Nephron progenitor cell (in vitro differentiated cells): ENCODE results near the gene CLEC20A.

ENCODE experiments used
- DNase-seq: peaks from one replicate; pipeline ENCODE4 v3.0.0; 2021
- H3K27ac Mint-ChIP-seq: 2 replicates; pipeline ENCODE4 v1.8.0; 2021; ENCODE audit warnings: mild to moderate bottlenecking, moderate library complexity, mixed read lengths
- H3K27me3 Mint-ChIP-seq: 2 replicates; pipeline ENCODE4 v1.8.0; 2021; ENCODE audit warnings: mild to moderate bottlenecking, low read depth, mixed read lengths; ENCODE audit not compliant: poor library complexity
- H3K36me3 Mint-ChIP-seq: 2 replicates; pipeline ENCODE4 v1.8.0; 2021; ENCODE audit warnings: low read depth, mixed read lengths
- H3K4me1 Mint-ChIP-seq: 2 replicates; pipeline ENCODE4 v1.8.0; 2021; ENCODE audit warnings: mixed read lengths
- H3K4me3 Mint-ChIP-seq: 2 replicates; pipeline ENCODE4 v1.8.0; 2021; ENCODE audit warnings: mild to moderate bottlenecking, moderate library complexity, mixed read lengths
- H3K9me3 Mint-ChIP-seq: 2 replicates; pipeline ENCODE4 v1.8.0; 2021; ENCODE audit warnings: mild to moderate bottlenecking, moderate library complexity, mixed read lengths
- CTCF ChIP-seq: fragments of 200-600 bp; sonication (generic); IDR thresholded peaks from 2 replicates; pipeline ENCODE4 v1.5.0; 2021; ENCODE audit warnings: antibody characterized with exemption

Gene CLEC20A

GRCh38 chr1:178477373-178477772 lies 19.4 kb downstream of the CLEC20A start:
- no peaks in the 10 kb centered on the region for H3K27me3 Mint-ChIP-seq
- no peak overlapping the region for H3K4me3 Mint-ChIP-seq
- H3K9me3 Mint-ChIP-seq, result no peaks in the 10 kb centered on the region
- peaks cover 3% of the 10 kb centered on the region for H3K4me1 Mint-ChIP-seq
- peaks cover 10% of the 10 kb centered on the region for H3K36me3 Mint-ChIP-seq
- H3K27ac Mint-ChIP-seq, result no peak overlapping the region
- DNase-seq, result no peak
- TF ChIP-seq CTCF, result no peak

GRCh38 chr1:178472531-178472930 lies 24.2 kb downstream of the CLEC20A start:
- H3K27me3 Mint-ChIP-seq, result no peaks in the 10 kb centered on the region
- peaks cover 20% of the 10 kb centered on the region for H3K36me3 Mint-ChIP-seq
- no peaks in the 10 kb centered on the region for H3K9me3 Mint-ChIP-seq
- no peak for TF ChIP-seq CTCF
- DNase-seq, result no peak
- H3K4me3 Mint-ChIP-seq, result no peak overlapping the region
- H3K4me1 Mint-ChIP-seq, result peaks cover 39% of the 10 kb centered on the region
- H3K27ac Mint-ChIP-seq, result peak overlapping the region; percentile 45

- DNase-seq, result peak; percentile 46
- Mint-ChIP-seq H3K4me3 (no peak overlapping the region), H3K4me1 (peaks cover 39% of the 10 kb centered on the region), H3K9me3 (no peaks in the 10 kb centered on the region), H3K36me3 (peaks cover 38% of the 10 kb centered on the region), H3K27ac (peak overlapping the region; percentile 41), H3K27me3 (no peaks in the 10 kb centered on the region)
- TF ChIP-seq CTCF, result no peak
Observed at GRCh38 chr1:178470411-178470960, 26.3 kb downstream of the CLEC20A start.

GRCh38 chr1:178467837-178468236 lies 28.9 kb downstream of the CLEC20A start:
- Mint-ChIP-seq H3K9me3 (no peaks in the 10 kb centered on the region), H3K4me1 (peaks cover 39% of the 10 kb centered on the region), H3K36me3 (peaks cover 31% of the 10 kb centered on the region), H3K27me3 (no peaks in the 10 kb centered on the region), H3K27ac (no peak overlapping the region), H3K4me3 (no peak overlapping the region)
- DNase-seq, result no peak
- no peak for TF ChIP-seq CTCF

- Mint-ChIP-seq H3K27me3 (no peaks in the 10 kb centered on the region), H3K4me3 (no peak overlapping the region)
Observed at GRCh38 chr1:178465011-178465410, 31.8 kb downstream of the CLEC20A start.

More at GRCh38 chr1:178465011-178465410, 31.8 kb downstream of the CLEC20A start:
- peaks cover 31% of the 10 kb centered on the region for H3K36me3 Mint-ChIP-seq
- TF ChIP-seq CTCF, result no peak
- H3K4me1 Mint-ChIP-seq, result peaks cover 13% of the 10 kb centered on the region
- no peak overlapping the region for H3K27ac Mint-ChIP-seq
- H3K9me3 Mint-ChIP-seq, result no peaks in the 10 kb centered on the region
- DNase-seq, result no peak
